Neural cell (in vitro differentiated cells): ENCODE measurements around the gene TMEM59L. TPM values are rescaled to one million over a fixed set of nuclear protein-coding genes. Genes with fewer than 3 reads are reported as not detected.

Experiments
- H2AFZ ChIP-seq: fragments of 200-600, 300-800 bp; sonication (generic), shearing (Covaris generic); 2 replicates; pipeline ENCODE4 v1.6.0; 2014; ENCODE audit warnings: low read depth, mild to moderate bottlenecking, antibody characterized with exemption, low read length, moderate library complexity
- H3F3A ChIP-seq: fragments of 200-600 bp; shearing (Covaris generic); 2 replicates; pipeline ENCODE4 v1.6.1; 2016; ENCODE audit warnings: mild to moderate bottlenecking, moderate library complexity, mixed read lengths, antibody characterized with exemption, low read length; ENCODE audit not compliant: insufficient read depth, poor library complexity, severe bottlenecking
- H3K27ac ChIP-seq: fragments of 200-600, 300-800 bp; sonication (generic), shearing (Covaris generic); 2 replicates; pipeline ENCODE4 v1.5.1; 2014; ENCODE audit warnings: mild to moderate bottlenecking, low read length, moderate library complexity
- H3K27me3 ChIP-seq: fragments of 300-800, 200-600 bp; sonication (generic), shearing (Covaris generic); 2 replicates; pipeline ENCODE4 v1.6.0; 2014; ENCODE audit warnings: mild to moderate bottlenecking, low read depth, low read length, moderate library complexity; ENCODE audit not compliant: insufficient read depth
- H3K36me3 ChIP-seq: fragments of 300-800, 200-600 bp; sonication (generic), shearing (Covaris generic); 2 replicates; pipeline ENCODE4 v1.5.1; 2014; ENCODE audit warnings: mild to moderate bottlenecking, antibody characterized with exemption, low read length, moderate library complexity; ENCODE audit not compliant: insufficient read depth
- H3K4me2 ChIP-seq: fragments of 300-800, 200-600 bp; sonication (generic), shearing (Covaris generic); 2 replicates; pipeline ENCODE4 v1.6.0; 2014; ENCODE audit warnings: mild to moderate bottlenecking, low read length
- H3K4me3 ChIP-seq: fragments of 300-800, 200-600 bp; sonication (generic), shearing (Covaris generic); 2 replicates; pipeline ENCODE4 v1.5.1; 2014; ENCODE audit warnings: mild to moderate bottlenecking, low read length, moderate library complexity
- H3K79me2 ChIP-seq: fragments of 200-600 bp; shearing (Covaris generic); replicated peaks from 2 replicates; pipeline ENCODE4 v1.6.0; 2014; ENCODE audit warnings: mild to moderate bottlenecking, low read length, moderate library complexity; ENCODE audit not compliant: insufficient read depth
- H3K9ac ChIP-seq: fragments of 300-800, 200-600 bp; sonication (generic), shearing (Covaris generic); 2 replicates; pipeline ENCODE4 v1.6.1; 2016; ENCODE audit warnings: mild to moderate bottlenecking, low read length, mixed read lengths
- H3K9me2 ChIP-seq: fragments of 200-600 bp; shearing (Covaris generic); 2 replicates; pipeline ENCODE4 v1.6.1; 2016; ENCODE audit warnings: mild to moderate bottlenecking, low read length, mixed read lengths; ENCODE audit not compliant: insufficient read depth
- H3K9me3 ChIP-seq: fragments of 200-600, 300-800 bp; sonication (generic), shearing (Covaris generic); 2 replicates; pipeline ENCODE4 v1.6.1; 2016; ENCODE audit warnings: mild to moderate bottlenecking, mixed run types, low read length, moderate library complexity, mixed read lengths
- H4K20me1 ChIP-seq: fragments of 200-600 bp; shearing (Covaris generic); 2 replicates; pipeline ENCODE4 v1.6.1; 2016; ENCODE audit warnings: mild to moderate bottlenecking, mixed run types; ENCODE audit not compliant: insufficient read depth
- EP300 ChIP-seq: fragments of 450-650 bp; conservative IDR thresholded peaks from 2 replicates; pipeline ENCODE4 v1.6.1; 2014; ENCODE audit warnings: antibody characterized with exemption, mild to moderate bottlenecking, moderate library complexity; ENCODE audit not compliant: poor library complexity, severe bottlenecking
- EZH2 ChIP-seq: fragments of 200-600, 300-800 bp; shearing (Covaris generic), sonication (generic); IDR thresholded peaks from 2 replicates; pipeline ENCODE4 v1.6.1; 2014; ENCODE audit warnings: antibody characterized with exemption, low read length, borderline replicate concordance, mild to moderate bottlenecking; ENCODE audit not compliant: insufficient read depth, poor library complexity, severe bottlenecking
- MXI1 ChIP-seq: fragments of 450-650 bp; conservative IDR thresholded peaks from 2 replicates; pipeline ENCODE4 v1.6.1; 2014; ENCODE audit warnings: antibody characterized with exemption, mild to moderate bottlenecking; ENCODE audit not compliant: poor library complexity, severe bottlenecking
- POLR2AphosphoS5 ChIP-seq: IDR thresholded peaks from 2 replicates; pipeline ENCODE4 v1.6.1; 2012
- RAD21 ChIP-seq: fragments of 450-650 bp; conservative IDR thresholded peaks from 2 replicates; pipeline ENCODE4 v1.6.1; 2014; ENCODE audit warnings: antibody characterized with exemption, mild to moderate bottlenecking, moderate library complexity
- SMC3 ChIP-seq: fragments of 450-650 bp; conservative IDR thresholded peaks from 2 replicates; pipeline ENCODE4 v1.6.1; 2014; ENCODE audit warnings: antibody characterized with exemption, mild to moderate bottlenecking, moderate library complexity; ENCODE audit not compliant: poor library complexity
- TAF1 ChIP-seq: IDR thresholded peaks from 2 replicates; pipeline ENCODE4 v1.6.1; 2012; ENCODE audit warnings: low read depth
- polyA plus RNA-seq: library from polyadenylated mRNA; depleted of rRNA; stranded (reverse); fragments of >200 nt; gene quantifications from 2 replicates; pipeline ENCODE4 v1.2.3, GENCODE V29; 2014
- TF ChIP-seq, protein P1 (sequence below): fragments of 450-650 bp; IDR thresholded peaks from 2 replicates; pipeline ENCODE4 v1.5.1; 2014; ENCODE audit warnings: antibody characterized with exemption, mild to moderate bottlenecking, moderate library complexity; ENCODE audit not compliant: poor library complexity, severe bottlenecking
- TF ChIP-seq, protein P2 (sequence below): IDR thresholded peaks from 2 replicates; pipeline ENCODE4 v1.6.1; 2012; ENCODE audit warnings: borderline replicate concordance

TMEM59L gene
- polyA plus RNA-seq, 1 donor from 2014 or later: 138 TPM

DNA sequence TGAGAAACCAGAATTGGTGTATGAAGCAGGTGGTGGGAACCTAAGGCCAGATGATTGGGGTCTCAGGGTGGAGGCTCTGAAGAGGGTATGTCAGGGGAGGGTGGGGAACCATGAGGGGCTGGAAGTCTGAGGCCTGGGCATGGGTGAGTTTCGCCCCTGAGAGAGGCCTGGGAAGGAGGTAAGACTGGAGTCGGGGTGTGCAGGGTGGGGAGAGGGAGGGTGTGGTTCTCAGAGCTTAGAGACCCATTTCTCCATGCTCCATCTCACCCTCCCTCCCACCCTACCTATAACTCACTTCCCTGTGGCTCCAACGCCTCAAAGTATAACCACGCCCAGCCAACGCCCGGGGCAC is 23.1 kb downstream of the TMEM59L start:
- Histone ChIP-seq H3K79me2 (no peaks in the 10 kb centered on the region), H4K20me1 (no peaks in the 10 kb centered on the region), H3K4me3 (peak overlapping the region; percentile 90), H3K9ac (peak overlapping the region; percentile 0), H3K4me2 (no peak overlapping the region), H3K9me2 (no peaks in the 10 kb centered on the region), H3K27ac (no peak overlapping the region), H2AFZ (no peak overlapping the region), H3K27me3 (no peaks in the 10 kb centered on the region), H3K9me3 (no peaks in the 10 kb centered on the region), H3K36me3 (no peaks in the 10 kb centered on the region), H3F3A (no peaks in the 10 kb centered on the region)
- TF ChIP-seq RAD21: no peak
- TF ChIP-seq SMC3: no peak
- TF ChIP-seq, protein P1, sequence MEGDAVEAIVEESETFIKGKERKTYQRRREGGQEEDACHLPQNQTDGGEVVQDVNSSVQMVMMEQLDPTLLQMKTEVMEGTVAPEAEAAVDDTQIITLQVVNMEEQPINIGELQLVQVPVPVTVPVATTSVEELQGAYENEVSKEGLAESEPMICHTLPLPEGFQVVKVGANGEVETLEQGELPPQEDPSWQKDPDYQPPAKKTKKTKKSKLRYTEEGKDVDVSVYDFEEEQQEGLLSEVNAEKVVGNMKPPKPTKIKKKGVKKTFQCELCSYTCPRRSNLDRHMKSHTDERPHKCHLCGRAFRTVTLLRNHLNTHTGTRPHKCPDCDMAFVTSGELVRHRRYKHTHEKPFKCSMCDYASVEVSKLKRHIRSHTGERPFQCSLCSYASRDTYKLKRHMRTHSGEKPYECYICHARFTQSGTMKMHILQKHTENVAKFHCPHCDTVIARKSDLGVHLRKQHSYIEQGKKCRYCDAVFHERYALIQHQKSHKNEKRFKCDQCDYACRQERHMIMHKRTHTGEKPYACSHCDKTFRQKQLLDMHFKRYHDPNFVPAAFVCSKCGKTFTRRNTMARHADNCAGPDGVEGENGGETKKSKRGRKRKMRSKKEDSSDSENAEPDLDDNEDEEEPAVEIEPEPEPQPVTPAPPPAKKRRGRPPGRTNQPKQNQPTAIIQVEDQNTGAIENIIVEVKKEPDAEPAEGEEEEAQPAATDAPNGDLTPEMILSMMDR: no peak

DNA sequence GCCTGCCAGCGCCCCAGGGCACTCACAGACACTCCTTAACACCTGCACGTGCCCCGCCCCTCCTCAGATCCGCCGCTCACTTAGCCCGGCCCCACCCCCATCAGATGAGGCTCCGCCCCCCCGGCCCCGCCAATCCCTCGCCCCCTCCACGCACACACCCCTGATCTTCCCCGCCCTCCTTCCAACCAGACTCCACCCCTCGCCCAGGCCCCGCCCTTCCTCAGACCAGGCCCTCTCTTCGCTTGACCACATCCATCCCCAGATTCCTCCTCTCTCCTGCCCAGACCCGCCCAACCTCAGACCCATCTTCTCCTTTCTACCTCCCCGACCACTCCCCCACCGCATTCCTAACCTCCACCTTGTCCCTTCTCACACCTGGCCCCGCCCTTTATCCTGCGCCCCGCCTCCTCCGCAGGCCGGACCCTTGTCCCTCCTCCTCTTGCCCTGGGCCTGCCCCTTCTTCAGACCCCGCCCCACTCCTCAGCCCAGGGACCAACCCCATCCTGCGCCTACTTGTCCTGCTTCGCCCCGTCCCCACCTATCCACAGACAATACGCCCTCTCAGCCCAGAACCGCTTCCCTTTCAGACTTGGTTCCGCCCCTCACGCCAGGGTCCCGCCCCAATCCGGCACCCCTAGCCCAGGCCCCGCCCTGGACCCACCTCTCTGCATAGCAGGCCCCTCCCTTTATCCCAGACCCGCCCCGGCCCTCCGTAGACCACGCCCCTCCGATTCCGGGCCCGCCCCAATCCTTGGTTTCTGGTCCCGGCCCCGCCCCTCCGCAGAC is 23.7 kb downstream of the TMEM59L start:
- Histone ChIP-seq H3K9me3 (no peaks in the 10 kb centered on the region), H2AFZ (peak overlapping the region; percentile 99), H3K4me2 (peak overlapping the region; percentile 70), H3K36me3 (no peaks in the 10 kb centered on the region), H3F3A (no peaks in the 10 kb centered on the region), H3K9me2 (no peaks in the 10 kb centered on the region), H3K4me3 (peak overlapping the region; percentile 90), H3K79me2 (no peaks in the 10 kb centered on the region), H3K9ac (peak overlapping the region; percentile 83), H3K27me3 (no peaks in the 10 kb centered on the region), H4K20me1 (no peaks in the 10 kb centered on the region), H3K27ac (peak overlapping the region; percentile 80)
- TF ChIP-seq, protein P1: no peak
- TF ChIP-seq RAD21: no peak
- no peak for TF ChIP-seq MXI1
- no peak for TF ChIP-seq SMC3
- TF ChIP-seq EP300: no peak
- TF ChIP-seq, protein P2, sequence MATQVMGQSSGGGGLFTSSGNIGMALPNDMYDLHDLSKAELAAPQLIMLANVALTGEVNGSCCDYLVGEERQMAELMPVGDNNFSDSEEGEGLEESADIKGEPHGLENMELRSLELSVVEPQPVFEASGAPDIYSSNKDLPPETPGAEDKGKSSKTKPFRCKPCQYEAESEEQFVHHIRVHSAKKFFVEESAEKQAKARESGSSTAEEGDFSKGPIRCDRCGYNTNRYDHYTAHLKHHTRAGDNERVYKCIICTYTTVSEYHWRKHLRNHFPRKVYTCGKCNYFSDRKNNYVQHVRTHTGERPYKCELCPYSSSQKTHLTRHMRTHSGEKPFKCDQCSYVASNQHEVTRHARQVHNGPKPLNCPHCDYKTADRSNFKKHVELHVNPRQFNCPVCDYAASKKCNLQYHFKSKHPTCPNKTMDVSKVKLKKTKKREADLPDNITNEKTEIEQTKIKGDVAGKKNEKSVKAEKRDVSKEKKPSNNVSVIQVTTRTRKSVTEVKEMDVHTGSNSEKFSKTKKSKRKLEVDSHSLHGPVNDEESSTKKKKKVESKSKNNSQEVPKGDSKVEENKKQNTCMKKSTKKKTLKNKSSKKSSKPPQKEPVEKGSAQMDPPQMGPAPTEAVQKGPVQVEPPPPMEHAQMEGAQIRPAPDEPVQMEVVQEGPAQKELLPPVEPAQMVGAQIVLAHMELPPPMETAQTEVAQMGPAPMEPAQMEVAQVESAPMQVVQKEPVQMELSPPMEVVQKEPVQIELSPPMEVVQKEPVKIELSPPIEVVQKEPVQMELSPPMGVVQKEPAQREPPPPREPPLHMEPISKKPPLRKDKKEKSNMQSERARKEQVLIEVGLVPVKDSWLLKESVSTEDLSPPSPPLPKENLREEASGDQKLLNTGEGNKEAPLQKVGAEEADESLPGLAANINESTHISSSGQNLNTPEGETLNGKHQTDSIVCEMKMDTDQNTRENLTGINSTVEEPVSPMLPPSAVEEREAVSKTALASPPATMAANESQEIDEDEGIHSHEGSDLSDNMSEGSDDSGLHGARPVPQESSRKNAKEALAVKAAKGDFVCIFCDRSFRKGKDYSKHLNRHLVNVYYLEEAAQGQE: no peak
- TF ChIP-seq POLR2AphosphoS5: no peak
- no peak for TF ChIP-seq TAF1
- TF ChIP-seq EZH2: no peak
